ENCODE data around the gene ABR.

ABR gene

DNA sequence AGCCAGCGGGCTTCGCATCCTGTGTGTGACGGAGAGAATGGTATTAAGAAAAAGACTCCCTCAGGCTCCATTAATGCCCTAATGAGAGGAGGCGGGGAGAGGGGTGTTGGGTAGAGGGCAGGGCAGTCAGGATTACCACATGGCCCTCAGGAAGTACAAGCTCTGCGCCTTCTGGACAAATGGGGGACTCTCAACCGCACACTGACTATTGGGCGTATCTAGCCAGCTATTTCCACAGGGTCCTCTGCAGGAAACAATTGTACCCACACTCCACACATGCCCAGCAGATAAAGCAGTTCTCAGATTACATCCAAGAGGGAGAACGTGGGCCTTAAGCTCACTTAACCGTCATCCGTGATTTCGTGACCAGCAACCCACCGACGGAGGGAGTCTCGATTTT, 214.9 kb downstream of the ABR start:
- TF ChIP-seq TAF1 (IDR thresholded peaks at IDR 0.05; ENCODE audit: low read depth, low read length) = no peak
- no peak for TF ChIP-seq SPI1 (IDR thresholded peaks at IDR 0.05; ENCODE audit: low read depth, low read length)
- TF ChIP-seq POLR2AphosphoS5 (IDR thresholded peaks at IDR 0.05; ENCODE audit: low read depth, low read length) = no peak
- DNase-seq (ENCODE audit: insufficient read length, low spot score) = no peak
- no peak for FAIRE-seq

DNA sequence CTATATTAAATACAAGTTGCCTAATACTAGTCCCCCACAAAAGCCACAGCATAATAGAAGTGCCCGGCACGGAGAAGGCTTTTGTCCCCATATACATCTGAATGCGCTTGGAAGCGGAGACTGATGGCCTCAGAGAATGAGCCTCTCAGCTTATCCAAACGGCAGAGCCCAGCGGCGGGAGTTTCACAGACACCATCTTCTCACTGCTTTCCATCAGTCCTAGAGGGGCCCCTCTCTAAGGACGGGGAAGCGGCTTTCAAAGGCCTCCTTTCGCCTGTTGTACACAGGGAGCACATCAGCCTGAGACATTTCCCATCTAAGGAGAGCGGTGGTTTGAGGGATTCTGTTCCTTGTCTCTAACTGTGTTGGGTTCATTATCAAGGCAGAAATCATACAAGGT, 217.1 kb downstream of the ABR start:
- TF ChIP-seq PAX5 (IDR thresholded peaks at IDR 0.05; ENCODE audit: insufficient read depth, low read length, severe bottlenecking) (no peak), TAF1 (IDR thresholded peaks at IDR 0.05; ENCODE audit: low read depth, low read length) (no peak), POU2F2 (IDR thresholded peaks at IDR 0.05; ENCODE audit: low read depth, low read length) (no peak), POLR2A (IDR thresholded peaks at IDR 0.05; ENCODE audit: low read depth, low read length) (no peak), POLR2AphosphoS5 (IDR thresholded peaks at IDR 0.05; ENCODE audit: low read depth, low read length) (no peak), SPI1 (IDR thresholded peaks at IDR 0.05; ENCODE audit: low read depth, low read length) (no peak)
- no peak for DNase-seq (ENCODE audit: insufficient read length, low spot score)
- no peak for FAIRE-seq

DNA sequence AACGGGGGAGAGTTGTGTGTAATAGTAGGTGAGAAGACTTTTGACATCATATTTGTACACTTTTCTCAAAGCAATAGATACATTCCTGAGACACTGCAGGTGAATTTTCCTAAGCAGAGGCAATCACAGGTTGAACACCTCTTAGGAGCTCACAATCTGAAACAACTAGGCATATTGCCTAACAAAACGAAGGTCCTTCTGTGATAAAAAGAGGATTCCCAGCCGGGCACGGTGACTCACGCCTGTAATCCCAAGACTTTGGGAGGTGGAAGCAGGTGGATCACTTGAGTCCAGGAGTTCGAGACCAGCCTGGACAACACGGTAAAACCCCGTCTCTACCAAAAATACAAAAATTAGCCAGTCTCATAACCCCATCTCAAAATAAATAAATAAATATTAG, 217.6 kb downstream of the ABR start:
- DNase-seq (ENCODE audit: insufficient read length, low spot score) (no peak), FAIRE-seq (no peak)
- TF ChIP-seq POU2F2 (IDR thresholded peaks at IDR 0.05; ENCODE audit: low read depth, low read length) (no peak), SPI1 (IDR thresholded peaks at IDR 0.05; ENCODE audit: low read depth, low read length) (no peak), POLR2AphosphoS5 (IDR thresholded peaks at IDR 0.05; ENCODE audit: low read depth, low read length) (no peak), TAF1 (IDR thresholded peaks at IDR 0.05; ENCODE audit: low read depth, low read length) (no peak), POLR2A (IDR thresholded peaks at IDR 0.05; ENCODE audit: low read depth, low read length) (no peak), PAX5 (IDR thresholded peaks at IDR 0.05; ENCODE audit: insufficient read depth, low read length, severe bottlenecking) (no peak)

DNA sequence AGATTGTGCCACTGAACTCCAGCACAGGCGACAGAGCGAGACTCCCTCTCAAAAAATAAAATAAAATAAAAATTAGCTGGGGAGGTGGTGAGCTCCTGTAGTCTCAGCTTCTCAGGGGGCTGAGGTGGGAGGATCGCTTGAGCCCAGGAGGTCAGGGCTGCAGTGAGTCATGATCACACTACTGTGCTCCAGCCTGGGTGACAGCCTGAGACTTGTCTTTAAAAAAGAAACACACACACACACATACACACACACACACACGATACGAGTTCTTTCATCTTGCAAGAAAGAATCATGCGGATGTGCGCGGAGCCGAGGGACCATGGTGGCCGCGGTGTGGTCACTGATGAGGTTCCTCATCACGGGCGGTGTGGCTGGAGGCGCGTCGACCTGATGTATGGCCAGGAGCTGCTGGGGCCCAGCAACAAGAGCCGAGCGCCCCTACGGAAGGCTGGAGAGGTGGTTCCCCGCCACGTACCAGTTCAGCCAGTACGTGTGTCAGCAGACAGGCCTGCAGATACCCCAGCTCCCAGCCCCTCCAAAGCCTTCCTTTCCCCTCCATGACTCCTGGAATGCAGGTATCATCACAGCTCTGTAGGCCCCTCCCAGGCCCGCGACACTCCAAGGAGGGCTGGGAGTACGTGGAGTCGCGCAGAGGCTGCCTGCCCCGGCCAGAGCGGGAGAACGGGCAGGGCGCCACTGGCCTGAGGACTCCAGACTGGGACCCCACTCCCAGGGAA, 220.9 kb downstream of the ABR start:
- DNase-seq (ENCODE audit: insufficient read length, low spot score) = no peak

DNA sequence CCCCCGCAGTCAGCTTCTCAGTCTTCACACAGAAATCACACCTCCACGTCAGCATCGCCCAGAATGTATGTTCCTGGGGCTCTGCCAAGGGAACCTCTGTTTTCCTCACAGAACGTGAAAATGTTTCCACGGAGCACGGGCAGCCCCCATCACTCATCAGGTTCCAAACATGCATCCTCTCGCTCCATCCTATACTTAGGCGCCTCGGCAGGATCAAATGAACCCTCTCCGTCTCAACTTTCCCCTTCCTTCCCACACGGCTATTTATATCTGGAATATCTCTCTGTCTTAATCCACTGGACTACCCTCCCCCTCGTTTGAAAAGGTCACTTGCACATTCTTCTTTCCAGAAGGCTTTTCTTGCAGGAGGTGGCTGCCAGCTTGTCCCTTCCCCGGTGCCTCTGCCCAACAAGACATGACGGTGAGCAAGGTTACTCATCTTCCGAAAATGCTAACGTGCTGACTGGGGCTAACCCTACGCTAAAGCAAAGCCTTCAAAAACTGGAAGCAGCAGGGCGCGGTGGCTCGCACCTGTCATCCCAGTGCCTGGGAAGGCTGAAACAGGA, 221.8 kb downstream of the ABR start:
- DNase-seq (ENCODE audit: insufficient read length, low spot score) (no peak), FAIRE-seq (no peak)
- no peak for TF ChIP-seq PAX5 (IDR thresholded peaks at IDR 0.05; ENCODE audit: insufficient read depth, low read length, severe bottlenecking)
- no peak for TF ChIP-seq POLR2A (IDR thresholded peaks at IDR 0.05; ENCODE audit: low read depth, low read length)
- TF ChIP-seq TAF1 (IDR thresholded peaks at IDR 0.05; ENCODE audit: low read depth, low read length) = no peak
- no peak for TF ChIP-seq POU2F2 (IDR thresholded peaks at IDR 0.05; ENCODE audit: low read depth, low read length)
- TF ChIP-seq POLR2AphosphoS5 (IDR thresholded peaks at IDR 0.05; ENCODE audit: low read depth, low read length) = no peak
- no peak for TF ChIP-seq SPI1 (IDR thresholded peaks at IDR 0.05; ENCODE audit: low read depth, low read length)

More for the DNA sequence above, 220.9 kb downstream of the ABR start:
- FAIRE-seq = no peak
- TF ChIP-seq POLR2AphosphoS5 (IDR thresholded peaks at IDR 0.05; ENCODE audit: low read depth, low read length) (no peak), TAF1 (IDR thresholded peaks at IDR 0.05; ENCODE audit: low read depth, low read length) (no peak), SPI1 (IDR thresholded peaks at IDR 0.05; ENCODE audit: low read depth, low read length) (no peak), PAX5 (IDR thresholded peaks at IDR 0.05; ENCODE audit: insufficient read depth, low read length, severe bottlenecking) (no peak)

DNA sequence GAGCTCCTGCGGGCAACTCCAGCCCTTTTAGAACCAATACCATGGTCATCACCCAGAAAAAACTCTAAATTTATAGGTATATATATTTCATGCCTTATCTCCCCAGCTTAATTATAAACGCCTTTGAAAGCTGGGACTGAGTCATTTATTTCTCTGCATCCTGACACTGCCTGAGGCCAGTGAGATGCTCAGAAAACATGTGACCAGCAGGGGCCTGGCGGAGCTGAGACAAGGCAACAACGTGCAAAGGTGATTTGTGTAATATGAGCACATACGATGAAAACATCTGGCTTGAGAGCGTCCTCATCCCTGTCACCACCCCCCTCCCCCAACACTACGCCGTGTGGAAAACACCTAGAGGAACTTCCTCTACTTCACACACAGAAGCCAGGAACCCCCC, 222.9 kb downstream of the ABR start:
- DNase-seq (ENCODE audit: insufficient read length, low spot score) (no peak), FAIRE-seq (no peak)
- TF ChIP-seq POLR2AphosphoS5 (IDR thresholded peaks at IDR 0.05; ENCODE audit: low read depth, low read length) (no peak), POLR2A (IDR thresholded peaks at IDR 0.05; ENCODE audit: low read depth, low read length) (no peak), TAF1 (IDR thresholded peaks at IDR 0.05; ENCODE audit: low read depth, low read length) (no peak), PAX5 (IDR thresholded peaks at IDR 0.05; ENCODE audit: insufficient read depth, low read length, severe bottlenecking) (no peak), POU2F2 (IDR thresholded peaks at IDR 0.05; ENCODE audit: low read depth, low read length) (no peak), SPI1 (IDR thresholded peaks at IDR 0.05; ENCODE audit: low read depth, low read length) (no peak)

DNA sequence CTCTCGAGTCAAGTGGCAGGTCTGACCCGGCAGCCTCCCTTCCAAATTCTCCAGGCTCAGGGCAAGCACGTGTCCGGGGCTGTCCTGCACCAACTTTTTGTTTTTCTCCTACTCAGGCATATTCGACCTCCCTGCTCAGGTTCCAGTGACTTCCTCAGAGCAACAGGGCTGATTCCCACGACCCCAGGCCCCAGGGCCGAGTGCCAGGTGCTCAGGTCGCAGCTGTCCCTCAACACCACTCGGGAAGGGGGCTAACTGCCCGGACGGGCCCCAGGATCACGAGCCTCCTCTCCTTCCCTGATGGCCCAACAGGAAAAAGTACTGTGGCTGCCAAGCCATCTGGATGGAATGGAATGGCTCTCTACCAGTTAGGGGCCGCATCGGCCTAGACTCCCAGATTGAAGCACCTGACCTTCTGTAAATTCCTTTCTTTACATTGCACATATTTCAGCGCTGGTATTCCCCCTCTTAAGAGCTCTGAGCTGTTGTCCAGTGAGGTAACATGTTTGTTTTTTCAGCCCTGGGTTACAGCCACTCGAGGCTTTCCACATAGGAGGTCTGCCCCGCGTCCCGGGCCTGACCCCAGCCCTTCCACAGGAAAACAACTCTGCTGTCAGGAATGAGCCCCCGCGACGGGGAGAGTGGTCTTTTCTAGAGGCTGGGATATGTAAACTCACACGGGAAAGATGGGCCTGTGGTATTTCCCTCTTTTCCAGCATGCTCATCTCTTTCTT, 225.2 kb downstream of the ABR start:
- no peak for TF ChIP-seq POU2F2 (IDR thresholded peaks at IDR 0.05; ENCODE audit: low read depth, low read length)

DNA sequence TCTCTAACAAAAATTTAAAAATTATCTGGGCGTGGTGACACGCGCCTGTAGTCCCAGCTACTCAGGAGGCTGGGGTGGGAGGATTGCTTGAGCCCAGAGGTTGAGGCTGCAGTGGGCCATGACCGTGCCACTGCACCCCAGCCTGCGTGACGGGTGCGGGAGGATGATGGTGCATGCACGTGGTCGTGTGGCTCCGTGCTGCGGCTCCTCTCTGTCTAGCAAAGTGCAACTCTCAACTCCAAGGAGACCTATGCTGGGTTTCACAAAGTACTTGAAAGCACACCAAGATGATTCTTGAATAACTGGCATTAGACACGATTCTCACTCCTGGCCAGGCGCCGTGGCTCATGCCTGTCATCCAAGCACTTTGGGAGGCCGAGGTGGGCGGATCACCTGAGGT, 226.0 kb downstream of the ABR start:
- DNase-seq (ENCODE audit: insufficient read length, low spot score) (no peak), FAIRE-seq (no peak)
- no peak for TF ChIP-seq TAF1 (IDR thresholded peaks at IDR 0.05; ENCODE audit: low read depth, low read length)
- no peak for TF ChIP-seq SPI1 (IDR thresholded peaks at IDR 0.05; ENCODE audit: low read depth, low read length)
- TF ChIP-seq POLR2AphosphoS5 (IDR thresholded peaks at IDR 0.05; ENCODE audit: low read depth, low read length) = no peak
- no peak for TF ChIP-seq POU2F2 (IDR thresholded peaks at IDR 0.05; ENCODE audit: low read depth, low read length)
- TF ChIP-seq PAX5 (IDR thresholded peaks at IDR 0.05; ENCODE audit: insufficient read depth, low read length, severe bottlenecking) = no peak
- TF ChIP-seq POLR2A (IDR thresholded peaks at IDR 0.05; ENCODE audit: low read depth, low read length) = no peak

More for the DNA sequence above, 225.2 kb downstream of the ABR start:
- DNase-seq (ENCODE audit: insufficient read length, low spot score) (no peak), FAIRE-seq (no peak)

Data from GM12891 (cell line).